GM18526 (cell line): ENCODE results near the gene TMPRSS7.

Experiments used
- POLR2A ChIP-seq: IDR thresholded peaks from 3 replicates; pipeline ENCODE4 v1.6.1; 2011; ENCODE audit not compliant: insufficient read length; ENCODE audit errors: extremely low read depth

Gene TMPRSS7

GRCh38 chr3:112032098-112032731 is 2.3 kb upstream of the TMPRSS7 start:
- no peak for TF ChIP-seq POLR2A

- TF ChIP-seq POLR2A: no peak
These were observed 705 bp downstream of the TMPRSS7 start for GRCh38 chr3:112035241-112035640.

- no peak for TF ChIP-seq POLR2A
These were observed 4.3 kb downstream of the TMPRSS7 start for GRCh38 chr3:112038863-112039262.

GRCh38 chr3:112041321-112041720 is 6.8 kb downstream of the TMPRSS7 start:
- TF ChIP-seq POLR2A: no peak

- TF ChIP-seq POLR2A: no peak
These were observed 8.3 kb downstream of the TMPRSS7 start for GRCh38 chr3:112042842-112043280.

GRCh38 chr3:112043621-112044201 is 9.2 kb downstream of the TMPRSS7 start:
- TF ChIP-seq POLR2A: no peak

- no peak for TF ChIP-seq POLR2A
These were observed 12.1 kb downstream of the TMPRSS7 start for GRCh38 chr3:112046599-112046998.

GRCh38 chr3:112047264-112047663 is 12.7 kb downstream of the TMPRSS7 start:
- TF ChIP-seq POLR2A: no peak

GRCh38 chr3:112048911-112049310 is 14.4 kb downstream of the TMPRSS7 start:
- TF ChIP-seq POLR2A: no peak

GRCh38 chr3:112053229-112053628 is 18.7 kb downstream of the TMPRSS7 start:
- no peak for TF ChIP-seq POLR2A

GRCh38 chr3:112056451-112056929 is 22.0 kb downstream of the TMPRSS7 start:
- TF ChIP-seq POLR2A: no peak

- no peak for TF ChIP-seq POLR2A
These were observed 25.0 kb downstream of the TMPRSS7 start for GRCh38 chr3:112059497-112059896.

- no peak for TF ChIP-seq POLR2A
These were observed 26.6 kb downstream of the TMPRSS7 start for GRCh38 chr3:112061152-112061551.

GRCh38 chr3:112074006-112074405 is 39.5 kb downstream of the TMPRSS7 start:
- no peak for TF ChIP-seq POLR2A

GRCh38 chr3:112074616-112075497 is 40.3 kb downstream of the TMPRSS7 start:
- TF ChIP-seq POLR2A: no peak
